SJCRH30 (cell line): ENCODE results near the gene RETREG1. TPM values are rescaled to one million over a fixed set of nuclear protein-coding genes. Genes with fewer than 3 reads are reported as not detected.

Experiments
- DNase-seq, 2 experiments: peaks; one replicate each; pipeline ENCODE4 v3.0.0-alpha.2; 2015 to 2020
- H3K27ac ChIP-seq: fragments of 250-450 bp; sonication (Bioruptor Pico); 2 replicates; pipeline ENCODE4 v1.5.1; 2020; ENCODE audit warnings: mild to moderate bottlenecking, moderate library complexity
- H3K27me3 ChIP-seq: fragments of 250-450 bp; sonication (Bioruptor Pico); 2 replicates; pipeline ENCODE4 v1.5.1; 2020; ENCODE audit warnings: mild to moderate bottlenecking, moderate library complexity
- H3K36me3 ChIP-seq: fragments of 250-450 bp; sonication (Bioruptor Pico); 2 replicates; pipeline ENCODE4 v1.5.1; 2020; ENCODE audit warnings: mild to moderate bottlenecking, moderate library complexity
- H3K4me1 ChIP-seq: fragments of 250-450 bp; sonication (Bioruptor Pico); 2 replicates; pipeline ENCODE4 v1.5.1; 2020; ENCODE audit warnings: mild to moderate bottlenecking, moderate library complexity
- H3K4me3 ChIP-seq: fragments of 250-450 bp; sonication (Bioruptor Pico); 2 replicates; pipeline ENCODE4 v1.5.1; 2020; ENCODE audit warnings: mild to moderate bottlenecking, moderate library complexity
- H3K9me3 ChIP-seq: fragments of 250-450 bp; sonication (Bioruptor Pico); replicated peaks from 2 replicates; pipeline ENCODE4 v1.5.1; 2020; ENCODE audit warnings: mild to moderate bottlenecking, moderate library complexity
- total RNA-seq: library from RNA; depleted of rRNA; stranded (reverse); fragments of >200 nt; shearing (Covaris generic); gene quantifications from 2 replicates; pipeline ENCODE4 v1.2.3, GENCODE V29; 2014

RETREG1 gene
- total RNA-seq, 1 experiment from 2014 or later: 0.16 TPM

- peak; percentile 81 to 85 for DNase-seq
- H3K27me3 ChIP-seq: no peaks in the 10 kb centered on the region
These were observed 151.0 kb downstream of the RETREG1 start, which contains the start of gene ZNF622 for GRCh38 chr5:16465544-16466432. ZNF622 (minus strand) TSS chr5:16465800; CDS start chr5:16465665, 135 bp downstream.

GRCh38 chr5:16464664-16465543, 151.9 kb downstream of the RETREG1 start:
- Histone ChIP-seq H3K27me3 (no peaks in the 10 kb centered on the region), H3K4me1 (peaks cover 22% of the 10 kb centered on the region), H3K4me3 (peak overlapping the region; percentile 77), H3K9me3 (no peaks in the 10 kb centered on the region), H3K36me3 (peaks cover 4% of the 10 kb centered on the region), H3K27ac (peak overlapping the region; percentile 66)
- peak; percentile 7 to 9 for DNase-seq

More at GRCh38 chr5:16465544-16466432, 151.0 kb downstream of the RETREG1 start, which contains the start of gene ZNF622:
- Histone ChIP-seq H3K4me3 (peak within 1 kb of the TSS; percentile 77), H3K27ac (peak within 1 kb of the TSS; percentile 66), H3K9me3 (no peaks in the 10 kb centered on the region), H3K4me1 (peaks cover 20% of the 10 kb centered on the region), H3K36me3 (peaks cover 4% of the 10 kb centered on the region; the same call in 1 of the 2 replicates)

GRCh38 chr5:16464231-16464630, 152.6 kb downstream of the RETREG1 start:
- Histone ChIP-seq H3K27me3 (no peaks in the 10 kb centered on the region), H3K9me3 (no peaks in the 10 kb centered on the region), H3K36me3 (peaks cover 4% of the 10 kb centered on the region), H3K4me3 (peak overlapping the region; percentile 77), H3K27ac (no peak overlapping the region), H3K4me1 (peaks cover 22% of the 10 kb centered on the region)
- DNase-seq: no peak

- DNase-seq: peak; percentile 38 to 58
- Histone ChIP-seq H3K36me3 (peaks cover 5% of the 10 kb centered on the region), H3K4me3 (no peak overlapping the region), H3K27ac (peak overlapping the region; percentile 48), H3K4me1 (peaks cover 14% of the 10 kb centered on the region), H3K27me3 (no peaks in the 10 kb centered on the region), H3K9me3 (no peaks in the 10 kb centered on the region)
These were observed 155.0 kb downstream of the RETREG1 start for GRCh38 chr5:16461782-16462181.

- Histone ChIP-seq H3K36me3 (peaks cover 5% of the 10 kb centered on the region), H3K9me3 (no peaks in the 10 kb centered on the region), H3K27ac (peak overlapping the region; percentile 48), H3K27me3 (no peaks in the 10 kb centered on the region), H3K4me1 (peaks cover 14% of the 10 kb centered on the region), H3K4me3 (no peak overlapping the region)
- DNase-seq: no peak
These were observed 155.8 kb downstream of the RETREG1 start for GRCh38 chr5:16461026-16461425.

- H3K36me3 ChIP-seq: peaks cover 12% of the 10 kb centered on the region
- DNase-seq: no peak
- no peaks in the 10 kb centered on the region for H3K9me3 ChIP-seq
These were observed 157.3 kb downstream of the RETREG1 start for GRCh38 chr5:16459451-16459850.

DNA sequence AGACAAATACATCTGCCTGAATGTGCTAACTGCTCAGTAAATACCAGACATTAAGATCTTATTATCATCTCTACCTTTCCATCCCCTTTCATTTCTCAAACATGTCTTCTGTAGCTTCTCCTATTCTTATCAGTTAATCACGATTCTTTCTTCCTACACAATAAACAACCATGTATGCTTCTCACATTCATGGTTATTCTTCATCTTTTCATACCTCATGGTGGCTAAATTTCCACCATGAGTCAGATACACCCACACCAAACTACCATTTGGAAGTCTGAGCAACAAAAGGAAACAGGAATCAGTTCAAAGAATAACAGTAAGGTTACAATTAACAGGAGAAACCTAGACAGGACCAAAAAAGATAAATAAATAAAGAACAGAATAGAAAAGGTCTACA, 158.9 kb downstream of the RETREG1 start:
- H3K9me3 ChIP-seq: no peaks in the 10 kb centered on the region
- no peak for DNase-seq
- no peaks in the 10 kb centered on the region for H3K27me3 ChIP-seq
- peaks cover 12% of the 10 kb centered on the region for H3K36me3 ChIP-seq
- no peak overlapping the region for H3K27ac ChIP-seq
- H3K4me3 ChIP-seq: no peak overlapping the region
- H3K4me1 ChIP-seq: peaks cover 14% of the 10 kb centered on the region

More at GRCh38 chr5:16459451-16459850, 157.3 kb downstream of the RETREG1 start:
- Histone ChIP-seq H3K4me3 (no peak overlapping the region), H3K27me3 (no peaks in the 10 kb centered on the region), H3K27ac (no peak overlapping the region), H3K4me1 (peaks cover 14% of the 10 kb centered on the region)

GRCh38 chr5:16457451-16457850, 159.3 kb downstream of the RETREG1 start:
- Histone ChIP-seq H3K27ac (no peak overlapping the region), H3K9me3 (no peaks in the 10 kb centered on the region), H3K4me3 (no peak overlapping the region), H3K27me3 (no peaks in the 10 kb centered on the region), H3K36me3 (peaks cover 12% of the 10 kb centered on the region), H3K4me1 (peaks cover 14% of the 10 kb centered on the region)
- DNase-seq: no peak

DNA sequence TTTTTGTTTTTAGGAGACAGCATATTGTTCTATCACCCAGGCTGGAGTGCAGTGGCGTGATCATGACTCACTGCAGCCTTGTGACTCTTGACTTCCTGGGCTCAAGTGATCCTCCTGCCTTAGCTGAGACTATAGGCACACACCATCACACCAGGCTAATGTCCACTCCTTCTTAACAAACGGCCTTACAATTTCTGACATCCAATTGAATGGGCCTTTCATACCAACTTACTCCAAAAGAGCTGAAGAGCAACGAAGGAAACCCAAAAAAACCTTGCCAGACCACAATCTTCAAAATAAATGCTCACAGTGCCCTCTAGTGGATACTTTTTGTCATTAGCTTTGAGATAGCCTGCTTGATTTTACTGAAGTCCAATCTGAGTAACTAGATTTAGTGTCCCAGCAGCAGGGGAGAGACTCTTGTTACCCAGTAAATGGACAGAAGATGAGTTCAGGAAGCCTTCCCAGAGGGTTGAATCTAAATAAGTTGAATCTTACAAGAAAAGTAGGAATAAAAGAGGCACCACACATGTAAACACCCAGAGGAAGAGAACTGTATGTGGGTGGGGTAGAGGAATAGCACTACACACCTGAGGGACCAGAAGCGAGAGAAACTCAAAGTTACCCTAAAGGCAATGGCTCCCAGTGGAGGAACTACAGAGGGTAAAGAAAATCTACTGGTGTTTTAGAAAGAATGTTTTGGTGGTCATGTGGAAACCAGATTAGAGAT, 160.5 kb downstream of the RETREG1 start:
- Histone ChIP-seq H3K4me1 (peaks cover 6% of the 10 kb centered on the region), H3K9me3 (no peaks in the 10 kb centered on the region), H3K36me3 (peaks cover 9% of the 10 kb centered on the region), H3K27me3 (no peaks in the 10 kb centered on the region), H3K4me3 (no peak overlapping the region), H3K27ac (no peak overlapping the region)
- DNase-seq: peak in 1 of 2 experiments; percentile 67

GRCh38 chr5:16455668-16456067, 161.1 kb downstream of the RETREG1 start:
- no peak overlapping the region for H3K27ac ChIP-seq
- no peak overlapping the region for H3K4me3 ChIP-seq
- H3K36me3 ChIP-seq: peaks cover 10% of the 10 kb centered on the region
- no peaks in the 10 kb centered on the region for H3K27me3 ChIP-seq
- DNase-seq: no peak
- H3K9me3 ChIP-seq: no peaks in the 10 kb centered on the region
- no peaks in the 10 kb centered on the region; the same call in 1 of the 2 replicates for H3K4me1 ChIP-seq

GRCh38 chr5:16454686-16455085, 162.1 kb downstream of the RETREG1 start:
- no peaks in the 10 kb centered on the region for H3K9me3 ChIP-seq
- no peak overlapping the region for H3K4me3 ChIP-seq
- no peak for DNase-seq
- no peaks in the 10 kb centered on the region for H3K27me3 ChIP-seq
- peaks cover 11% of the 10 kb centered on the region for H3K36me3 ChIP-seq
- H3K4me1 ChIP-seq: no peaks in the 10 kb centered on the region
- H3K27ac ChIP-seq: no peak overlapping the region

DNA sequence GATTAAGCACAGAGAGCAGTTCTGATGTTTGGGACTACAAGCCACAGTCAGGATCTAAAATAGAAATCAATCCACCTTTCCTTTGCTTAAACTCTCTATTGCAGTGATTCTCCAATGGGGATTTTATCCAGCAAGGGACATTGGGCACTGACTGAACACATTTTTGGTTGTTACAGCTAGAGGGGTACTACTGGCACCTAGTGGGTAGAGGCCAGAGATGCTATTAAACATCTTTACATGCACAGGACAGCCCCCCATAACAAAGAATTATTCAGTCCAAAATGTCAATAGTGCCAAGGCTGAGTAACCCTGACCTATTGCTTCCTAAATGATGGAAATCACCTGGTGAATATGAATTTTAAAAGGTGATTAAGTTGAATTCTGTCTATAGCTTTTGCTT, 163.2 kb downstream of the RETREG1 start:
- Histone ChIP-seq H3K4me3 (no peak overlapping the region), H3K4me1 (no peaks in the 10 kb centered on the region), H3K27me3 (no peaks in the 10 kb centered on the region), H3K36me3 (peaks cover 11% of the 10 kb centered on the region), H3K9me3 (no peaks in the 10 kb centered on the region), H3K27ac (no peak overlapping the region)
- no peak for DNase-seq

GRCh38 chr5:16450163-16450562, 166.6 kb downstream of the RETREG1 start:
- Histone ChIP-seq H3K9me3 (no peaks in the 10 kb centered on the region), H3K4me3 (no peak overlapping the region), H3K36me3 (peaks cover 3% of the 10 kb centered on the region), H3K27me3 (no peaks in the 10 kb centered on the region), H3K4me1 (no peaks in the 10 kb centered on the region), H3K27ac (no peak overlapping the region)
- DNase-seq: no peak

DNA sequence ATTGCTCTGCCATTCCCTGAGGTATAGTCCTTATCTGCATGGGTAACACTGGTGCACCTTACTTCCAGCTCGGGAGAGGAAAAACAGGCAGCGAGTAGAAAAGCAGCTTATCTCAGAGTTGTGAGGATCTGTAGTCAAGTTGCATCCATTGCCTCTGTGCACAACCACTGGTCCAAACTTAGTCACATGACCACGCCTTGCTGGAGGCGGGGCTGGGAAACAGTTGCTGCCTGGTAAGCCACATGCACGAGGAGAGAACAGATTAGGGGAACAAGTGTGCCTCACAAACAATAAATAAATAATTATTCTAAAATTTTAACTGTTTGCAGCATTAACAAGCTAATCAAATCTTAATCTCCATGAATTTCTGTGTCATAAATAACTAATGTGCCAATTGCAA, 169.8 kb downstream of the RETREG1 start:
- no peak overlapping the region for H3K27ac ChIP-seq
- H3K4me1 ChIP-seq: no peaks in the 10 kb centered on the region

More for the DNA sequence above, 169.8 kb downstream of the RETREG1 start:
- 0 out of 2 replicates have a peak, but pooled peaks cover 3% of the 10 kb centered on the region for H3K36me3 ChIP-seq
- H3K9me3 ChIP-seq: no peaks in the 10 kb centered on the region
- no peak overlapping the region for H3K4me3 ChIP-seq
- no peak for DNase-seq
- no peaks in the 10 kb centered on the region for H3K27me3 ChIP-seq
